SU-DHL-6 (cell line): ENCODE data around the gene LARP4B.

ENCODE experiments used
- H2AFZ ChIP-seq: fragments of 200-600 bp; sonication (generic); 2 replicates; pipeline ENCODE4 v1.6.1; 2014; ENCODE audit warnings: low read depth, mild to moderate bottlenecking, moderate library complexity, mixed read lengths, antibody characterized with exemption, low read length; ENCODE audit not compliant: severe bottlenecking
- H3F3A ChIP-seq: fragments of 200-600 bp; shearing (Covaris generic); 2 replicates; pipeline ENCODE4 v1.6.0; 2016; ENCODE audit warnings: antibody characterized with exemption, mild to moderate bottlenecking; ENCODE audit not compliant: insufficient read depth
- H3K27ac ChIP-seq: fragments of 200-600 bp; sonication (generic); 2 replicates; pipeline ENCODE4 v1.5.1; 2016; ENCODE audit warnings: low read depth, mild to moderate bottlenecking, low read length, moderate library complexity, mixed read lengths
- H3K27me3 ChIP-seq: fragments of 200-600 bp; sonication (generic), shearing (Covaris generic); 2 replicates; pipeline ENCODE4 v1.6.0; 2014; ENCODE audit warnings: mild to moderate bottlenecking, low read length
- H3K36me3 ChIP-seq: fragments of 200-600 bp; sonication (generic); 2 replicates; pipeline ENCODE4 v1.6.1; 2014; ENCODE audit warnings: mild to moderate bottlenecking, low read length, mixed read lengths
- H3K4me2 ChIP-seq: fragments of 300-600, 200-600 bp; shearing (Covaris generic), sonication (generic); 2 replicates; pipeline ENCODE4 v1.6.0; 2014; ENCODE audit warnings: low read length, low read depth, mild to moderate bottlenecking; ENCODE audit not compliant: poor library complexity, severe bottlenecking
- H3K4me3 ChIP-seq: fragments of 200-600 bp; sonication (generic); 2 replicates; pipeline ENCODE4 v1.5.1; 2014; ENCODE audit warnings: antibody characterized with exemption, low read length, mild to moderate bottlenecking, mixed read lengths; ENCODE audit not compliant: insufficient read depth, poor library complexity, severe bottlenecking
- H3K79me2 ChIP-seq: fragments of 200-600 bp; sonication (generic); 2 replicates; pipeline ENCODE4 v1.6.1; 2014; ENCODE audit warnings: mild to moderate bottlenecking, low read length, moderate library complexity; ENCODE audit not compliant: insufficient read depth
- H3K9ac ChIP-seq: fragments of 200-600 bp; sonication (generic); 2 replicates; pipeline ENCODE4 v1.7.0; 2014; ENCODE audit warnings: mild to moderate bottlenecking, low read length
- H3K9me2 ChIP-seq: fragments of 200-600 bp; sonication (generic); replicated peaks from 2 replicates; pipeline ENCODE4 v1.6.1; 2014; ENCODE audit warnings: low read length; ENCODE audit not compliant: insufficient read depth
- H3K9me3 ChIP-seq: fragments of 200-600 bp; sonication (generic); 2 replicates; pipeline ENCODE4 v1.6.1; 2014; ENCODE audit warnings: low read length, mixed read lengths; ENCODE audit not compliant: insufficient read depth
- H4K20me1 ChIP-seq: fragments of 200-600 bp; sonication (generic); 2 replicates; pipeline ENCODE4 v1.6.1; 2014; ENCODE audit warnings: low read depth, mild to moderate bottlenecking, antibody characterized with exemption, low read length, moderate library complexity, mixed read lengths
- EZH2phosphoT487 ChIP-seq: fragments of 200-600 bp; sonication (generic), shearing (Covaris generic); conservative IDR thresholded peaks from 2 replicates; pipeline ENCODE4 v1.6.1; 2018; ENCODE audit warnings: mild to moderate bottlenecking, antibody characterized with exemption, low read length, moderate library complexity, mixed read lengths
- TF ChIP-seq, protein P1 (sequence below): fragments of 200-600 bp; sonication (generic); IDR thresholded peaks from one replicate; pipeline ENCODE4 v1.5.1; 2017; ENCODE audit warnings: antibody characterized with exemption, mild to moderate bottlenecking, low read length, moderate library complexity; ENCODE audit not compliant: insufficient read depth, poor library complexity, severe bottlenecking

The LARP4B gene

DNA sequence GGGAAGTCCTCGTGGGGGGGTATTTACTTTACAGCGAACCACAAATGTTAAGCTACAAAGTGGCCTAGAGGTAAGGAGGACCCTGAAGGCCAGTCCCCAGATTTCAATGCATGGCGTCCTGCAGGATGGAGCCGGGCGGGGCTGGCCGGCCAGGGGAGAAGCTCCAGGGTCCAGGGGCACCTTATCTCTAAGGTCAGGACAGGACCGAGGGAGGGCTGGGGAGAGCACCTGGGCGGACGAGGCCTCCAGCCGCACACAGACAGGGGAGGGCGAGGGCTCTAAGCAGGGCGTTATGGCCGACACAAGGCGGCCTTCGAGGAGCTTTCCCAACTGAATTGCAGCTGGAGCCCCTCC lies 145.7 kb downstream of the LARP4B start:
- Histone ChIP-seq H3K36me3 (no peaks in the 10 kb centered on the region), H3F3A (no peaks in the 10 kb centered on the region), H3K4me2 (no peak overlapping the region), H3K9me3 (no peaks in the 10 kb centered on the region), H3K27ac (no peak overlapping the region), H3K27me3 (no peaks in the 10 kb centered on the region), H2AFZ (no peak overlapping the region), H3K79me2 (no peaks in the 10 kb centered on the region), H3K9ac (no peak overlapping the region), H4K20me1 (no peaks in the 10 kb centered on the region), H3K9me2 (no peaks in the 10 kb centered on the region), H3K4me3 (no peak overlapping the region)
- TF ChIP-seq, protein P1, sequence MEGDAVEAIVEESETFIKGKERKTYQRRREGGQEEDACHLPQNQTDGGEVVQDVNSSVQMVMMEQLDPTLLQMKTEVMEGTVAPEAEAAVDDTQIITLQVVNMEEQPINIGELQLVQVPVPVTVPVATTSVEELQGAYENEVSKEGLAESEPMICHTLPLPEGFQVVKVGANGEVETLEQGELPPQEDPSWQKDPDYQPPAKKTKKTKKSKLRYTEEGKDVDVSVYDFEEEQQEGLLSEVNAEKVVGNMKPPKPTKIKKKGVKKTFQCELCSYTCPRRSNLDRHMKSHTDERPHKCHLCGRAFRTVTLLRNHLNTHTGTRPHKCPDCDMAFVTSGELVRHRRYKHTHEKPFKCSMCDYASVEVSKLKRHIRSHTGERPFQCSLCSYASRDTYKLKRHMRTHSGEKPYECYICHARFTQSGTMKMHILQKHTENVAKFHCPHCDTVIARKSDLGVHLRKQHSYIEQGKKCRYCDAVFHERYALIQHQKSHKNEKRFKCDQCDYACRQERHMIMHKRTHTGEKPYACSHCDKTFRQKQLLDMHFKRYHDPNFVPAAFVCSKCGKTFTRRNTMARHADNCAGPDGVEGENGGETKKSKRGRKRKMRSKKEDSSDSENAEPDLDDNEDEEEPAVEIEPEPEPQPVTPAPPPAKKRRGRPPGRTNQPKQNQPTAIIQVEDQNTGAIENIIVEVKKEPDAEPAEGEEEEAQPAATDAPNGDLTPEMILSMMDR = no peak
- no peak for TF ChIP-seq EZH2phosphoT487

DNA sequence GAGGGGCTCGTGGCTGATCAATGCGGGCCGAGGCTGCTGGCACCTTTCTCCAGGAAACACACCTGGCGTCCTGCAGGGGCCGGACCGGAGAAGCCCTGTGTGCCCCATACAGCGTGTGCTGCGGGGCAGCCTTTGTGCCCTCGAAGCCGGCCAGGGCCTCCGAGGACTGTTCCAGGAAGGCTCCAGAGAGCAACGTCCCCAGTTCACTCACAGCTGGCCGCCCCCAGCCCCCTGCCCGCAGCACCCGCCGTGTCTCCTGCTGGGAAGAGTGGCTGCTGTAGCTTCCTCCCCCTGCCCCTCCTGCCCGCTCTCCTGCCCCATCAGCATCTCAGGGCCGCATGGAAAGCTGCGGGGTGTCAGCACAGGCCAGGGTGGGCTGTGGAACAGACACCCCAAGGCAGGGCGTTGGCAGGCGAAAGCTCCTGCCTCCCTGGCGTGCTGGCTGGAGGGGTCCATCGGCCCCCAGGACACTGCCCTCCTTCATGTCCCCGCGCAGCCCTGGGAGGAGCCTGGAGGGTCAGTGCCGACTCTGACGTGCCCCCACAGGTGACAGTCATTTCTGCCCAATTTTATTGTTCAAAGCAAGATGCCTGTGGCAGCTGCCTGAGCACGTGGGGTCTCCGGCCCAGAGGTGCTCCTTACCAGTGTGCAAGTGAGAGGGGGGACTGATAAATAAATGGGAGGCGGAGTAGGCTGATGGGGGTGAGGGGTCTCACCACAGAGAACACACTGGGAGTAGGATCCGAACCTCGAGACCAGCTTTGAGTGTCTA lies 146.2 kb downstream of the LARP4B start:
- TF ChIP-seq, protein P1 = no peak
- no peak for TF ChIP-seq EZH2phosphoT487
- no peaks in the 10 kb centered on the region for H3K9me3 ChIP-seq
- H3F3A ChIP-seq = no peaks in the 10 kb centered on the region
- no peak overlapping the region for H3K4me3 ChIP-seq
- H3K36me3 ChIP-seq = no peaks in the 10 kb centered on the region
- H3K27ac ChIP-seq = no peak overlapping the region
- H3K9ac ChIP-seq = no peak overlapping the region
- no peaks in the 10 kb centered on the region for H4K20me1 ChIP-seq
- H3K9me2 ChIP-seq = no peaks in the 10 kb centered on the region
- no peaks in the 10 kb centered on the region for H3K27me3 ChIP-seq
- no peaks in the 10 kb centered on the region for H3K79me2 ChIP-seq
- no peak overlapping the region for H3K4me2 ChIP-seq
- no peak overlapping the region for H2AFZ ChIP-seq

DNA sequence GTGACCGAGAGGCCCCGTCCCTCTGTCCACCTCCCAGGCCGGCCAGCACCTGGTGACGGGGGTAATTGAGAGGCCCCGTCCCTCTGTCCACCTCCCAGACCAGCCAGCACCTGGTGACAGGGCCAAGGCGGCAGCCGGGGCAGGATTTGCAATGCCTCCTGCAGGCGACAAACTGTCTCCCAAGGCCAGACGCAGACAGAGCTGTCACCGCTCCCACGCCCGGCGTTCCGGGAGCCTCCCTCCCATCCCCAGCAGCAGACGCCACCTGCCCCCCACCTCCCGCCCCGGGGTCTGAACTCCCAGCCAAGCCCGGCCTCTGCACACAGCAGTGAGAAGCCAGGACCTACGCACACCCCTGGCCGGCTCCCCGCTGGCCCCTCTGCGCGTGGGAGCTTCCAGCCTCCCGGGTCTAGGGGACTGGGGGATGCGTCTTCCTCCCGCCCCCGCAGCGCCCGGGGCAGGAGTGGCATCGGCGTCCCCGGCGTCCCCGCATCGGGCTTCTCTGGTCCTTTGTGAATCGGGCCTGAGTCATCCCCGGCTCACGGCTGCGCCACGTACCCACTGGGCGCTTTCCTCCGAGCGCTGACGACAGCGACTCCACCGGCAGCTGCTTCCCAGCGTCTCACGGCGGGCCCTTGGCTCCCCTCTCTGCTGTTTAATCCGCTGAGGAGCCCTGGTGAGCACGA lies 147.0 kb downstream of the LARP4B start:
- no peak overlapping the region for H3K9ac ChIP-seq
- no peaks in the 10 kb centered on the region for H3F3A ChIP-seq
- H3K27me3 ChIP-seq = no peaks in the 10 kb centered on the region
- no peaks in the 10 kb centered on the region for H4K20me1 ChIP-seq
- no peak overlapping the region for H2AFZ ChIP-seq
- H3K9me3 ChIP-seq = no peaks in the 10 kb centered on the region
- no peak overlapping the region for H3K27ac ChIP-seq
- no peak overlapping the region for H3K4me2 ChIP-seq
- H3K79me2 ChIP-seq = no peaks in the 10 kb centered on the region
- H3K4me3 ChIP-seq = no peak overlapping the region
- H3K9me2 ChIP-seq = no peaks in the 10 kb centered on the region
- no peaks in the 10 kb centered on the region for H3K36me3 ChIP-seq
- no peak for TF ChIP-seq EZH2phosphoT487
- TF ChIP-seq, protein P1 = no peak
